ENCODE measurements around the gene SNRPD3.
"Not testable (repeated sequence)": the region's sequence is repeated elsewhere in the genome, so short reads cannot be mapped to it uniquely, and the experiment has no call there.

SNRPD3 gene

GRCh38 chr22:24621244-24621643 is 65.4 kb downstream of the SNRPD3 start:
- H3K4me1 Mint-ChIP-seq (ENCODE audit: low read depth); DNase-seq (ENCODE audit: low spot score); H3K27ac Mint-ChIP-seq; H3K9me3 Mint-ChIP-seq; H3K27me3 Mint-ChIP-seq (ENCODE audit: low read depth); H3K4me3 Mint-ChIP-seq: not testable (repeated sequence)
- peaks cover 16% of the 10 kb centered on the region for H3K36me3 Mint-ChIP-seq (ENCODE audit: low read depth)

- not testable (repeated sequence) for H3K27me3 Mint-ChIP-seq (ENCODE audit: low read depth); H3K4me1 Mint-ChIP-seq (ENCODE audit: low read depth); H3K4me3 Mint-ChIP-seq; DNase-seq (ENCODE audit: low spot score); H3K9me3 Mint-ChIP-seq; H3K36me3 Mint-ChIP-seq (ENCODE audit: low read depth)
- peak overlapping the region; percentile 60 for H3K27ac Mint-ChIP-seq
These were observed 66.8 kb downstream of the SNRPD3 start for GRCh38 chr22:24622596-24622995.
